HEK293 (cell line): ENCODE measurements around the gene CCDC40.

Experiments
- CTCF ChIA-PET: fragments of 350-600 bp; formaldehyde crosslinking; extraction: SDS; loops from one replicate; lab custom pipeline; 2021; ENCODE audit warnings: antibody characterized with exemption; lab: Yijun Ruan, JAX
- POLR2A ChIA-PET: fragments of 300-600 bp; formaldehyde crosslinking; extraction: SDS; loops from one replicate; lab custom pipeline; 2020; ENCODE audit warnings: antibody characterized with exemption, inconsistent platforms; lab: Yijun Ruan, JAX
- H3K27ac ChIP-seq: fragments of 200-500 bp; sonication (Bioruptor generic); 2 replicates; pipeline ENCODE4 v1.5.1; 2014; ENCODE audit warnings: low read depth, low read length, control low read depth, inconsistent platforms; ENCODE audit errors: extremely low read depth
- H3K36me3 ChIP-seq, 2 experiments: fragments of 200-500 bp in 1 of 2; sonication (Bioruptor generic) in 1 of 2; 1 replicate in 1 of 2; 2 replicates in 1 of 2; pipeline ENCODE4 v1.5.1; 2014 to 2017; ENCODE audit warnings: inconsistent platforms in 2 of 2, low read length in 2 of 2; ENCODE audit not compliant: control insufficient read depth in 2 of 2, insufficient read depth in 1 of 2
- H3K4me1 ChIP-seq: fragments of 200-500 bp; sonication (Bioruptor generic); 2 replicates; pipeline ENCODE4 v1.5.1; 2014; ENCODE audit warnings: mild to moderate bottlenecking, low read length, inconsistent platforms; ENCODE audit not compliant: control insufficient read depth, insufficient read depth
- H3K4me3 ChIP-seq: 2 replicates; pipeline ENCODE4 v1.5.1; 2011; ENCODE audit warnings: low read depth, mild to moderate bottlenecking, control low read depth, low read length, moderate library complexity
- H3K9me3 ChIP-seq: fragments of 200-500 bp; sonication (Bioruptor generic); 2 replicates; pipeline ENCODE4 v1.5.1; 2014; ENCODE audit warnings: low read depth, low read length, inconsistent platforms; ENCODE audit not compliant: control insufficient read depth, insufficient read depth
- GFI1B ChIP-seq: fragments of 450-650 bp; formaldehyde crosslinking; IDR thresholded peaks from 2 replicates; pipeline ENCODE4 v1.5.1; 2016; ENCODE audit warnings: missing biosample characterization, missing genetic modification characterization
- KLF8 ChIP-seq: fragments of 450-650 bp; formaldehyde crosslinking; IDR thresholded peaks from 2 replicates; pipeline ENCODE4 v1.5.1; 2016; ENCODE audit warnings: missing biosample characterization, missing genetic modification characterization
- KLF9 ChIP-seq: fragments of 450-650 bp; formaldehyde crosslinking; IDR thresholded peaks from 2 replicates; pipeline ENCODE4 v1.5.1; 2016; ENCODE audit warnings: missing biosample characterization, missing genetic modification characterization, low read depth
- PBX3 ChIP-seq: sonication (generic); formaldehyde crosslinking; IDR thresholded peaks from 2 replicates; pipeline ENCODE4 v1.8.1; 2022; ENCODE audit warnings: mild to moderate bottlenecking, moderate library complexity, missing genetic modification reagents
- SALL2 ChIP-seq: fragments of 450-650 bp; formaldehyde crosslinking; IDR thresholded peaks from 2 replicates; pipeline ENCODE4 v1.5.0; 2017; ENCODE audit warnings: missing biosample characterization, mild to moderate bottlenecking, missing genetic modification characterization, borderline replicate concordance
- SCRT2 ChIP-seq: fragments of 450-650 bp; formaldehyde crosslinking; IDR thresholded peaks from 2 replicates; pipeline ENCODE4 v1.5.1; 2016; ENCODE audit warnings: missing biosample characterization, missing genetic modification characterization
- ZBTB11 ChIP-seq: fragments of 450-650 bp; formaldehyde crosslinking; conservative IDR thresholded peaks from 2 replicates; pipeline ENCODE4 v1.5.1; 2016; ENCODE audit warnings: low read depth, missing biosample characterization, missing genetic modification characterization
- ZBTB26 ChIP-seq: fragments of 450-650 bp; formaldehyde crosslinking; optimal IDR thresholded peaks from 2 replicates; pipeline ENCODE3; 2016; ENCODE audit warnings: missing biosample characterization, mild to moderate bottlenecking, missing genetic modification characterization
- ZBTB49 ChIP-seq: fragments of 450-650 bp; formaldehyde crosslinking; IDR thresholded peaks from 2 replicates; pipeline ENCODE4 v1.5.1; 2016; ENCODE audit warnings: missing biosample characterization, missing genetic modification characterization, low read depth
- ZFP41 ChIP-seq: fragments of 450-650 bp; formaldehyde crosslinking; IDR thresholded peaks from 2 replicates; pipeline ENCODE4 v1.5.1; 2016; ENCODE audit warnings: missing biosample characterization, missing genetic modification characterization, borderline replicate concordance
- ZIC2 ChIP-seq: fragments of 450-650 bp; formaldehyde crosslinking; IDR thresholded peaks from 2 replicates; pipeline ENCODE4 v1.5.1; 2016; ENCODE audit warnings: missing biosample characterization, missing genetic modification characterization
- ZNF114 ChIP-seq: fragments of 450-650 bp; formaldehyde crosslinking; IDR thresholded peaks from 2 replicates; pipeline ENCODE4 v1.5.0; 2017; ENCODE audit warnings: missing biosample characterization, missing genetic modification characterization
- ZNF16 ChIP-seq: fragments of 450-650 bp; formaldehyde crosslinking; IDR thresholded peaks from 2 replicates; pipeline ENCODE4 v1.5.1; 2016; ENCODE audit warnings: low read depth, missing biosample characterization, missing genetic modification characterization
- ZNF174 ChIP-seq: fragments of 450-650 bp; formaldehyde crosslinking; IDR thresholded peaks from 2 replicates; pipeline ENCODE4 v1.5.0; 2017; ENCODE audit warnings: missing biosample characterization, mild to moderate bottlenecking, missing genetic modification characterization
- ZNF341 ChIP-seq: fragments of 450-650 bp; formaldehyde crosslinking; IDR thresholded peaks from 2 replicates; pipeline ENCODE4; 2016; ENCODE audit warnings: low read depth, missing biosample characterization, missing genetic modification characterization
- ZNF416 ChIP-seq: fragments of 450-650 bp; formaldehyde crosslinking; IDR thresholded peaks from 2 replicates; pipeline ENCODE4 v1.5.1; 2016; ENCODE audit warnings: missing biosample characterization, missing genetic modification characterization
- ZNF654 ChIP-seq: fragments of 450-650 bp; formaldehyde crosslinking; IDR thresholded peaks from 2 replicates; pipeline ENCODE4 v1.5.1; 2016; ENCODE audit warnings: low read depth, missing biosample characterization, missing genetic modification characterization
- ZNF707 ChIP-seq: fragments of 450-650 bp; formaldehyde crosslinking; IDR thresholded peaks from 2 replicates; pipeline ENCODE4 v1.5.1; 2016; ENCODE audit warnings: missing biosample characterization, missing genetic modification characterization
- ZNF791 ChIP-seq: fragments of 450-650 bp; formaldehyde crosslinking; IDR thresholded peaks from 2 replicates; pipeline ENCODE4 v1.5.1; 2016; ENCODE audit warnings: missing biosample characterization, missing genetic modification characterization
- ZSCAN30 ChIP-seq: fragments of 450-650 bp; IDR thresholded peaks from 2 replicates; pipeline ENCODE4 v1.5.1; 2018; ENCODE audit warnings: missing biosample characterization, mild to moderate bottlenecking, missing genetic modification characterization, moderate library complexity

CCDC40 gene

GRCh38 chr17:80002690-80003490 is 33.6 kb upstream of the CCDC40 start:
- Histone ChIP-seq H3K4me3 (no peak overlapping the region), H3K4me1 (no peaks in the 10 kb centered on the region), H3K36me3 (peaks cover 0 to 5% of the 10 kb centered on the region in 2 experiments; a peak in 2 of 3 replicates), H3K9me3 (no peaks in the 10 kb centered on the region), H3K27ac (no peak overlapping the region)
- ChIA-PET POLR2A (no interaction called here), CTCF (interaction anchor here (5.1 kb wide), 1 partner anchor 8 kb away, joined by 41 read pairs; no protein-coding TSS in a partner anchor)
- TF ChIP-seq ZIC2 (tag by site-specific recombination) (peak; percentile 89), ZNF791 (no peak), ZNF174 (tag by site-specific recombination) (no peak), SCRT2 (0 out of 2 replicates have a peak, but pooled peaks have one; percentile 13)

GRCh38 chr17:80003969-80004368 is 32.5 kb upstream of the CCDC40 start:
- H3K27ac ChIP-seq: no peak overlapping the region
- no peaks in the 10 kb centered on the region for H3K9me3 ChIP-seq
- ChIA-PET CTCF (interaction anchor here (0.5 to 5.1 kb wide), 8 partner anchors 9 to 358 kb away, joined by 3 to 41 read pairs (median 4); no protein-coding TSS in a partner anchor), POLR2A (no interaction called here)
- no peaks in the 10 kb centered on the region for H3K4me1 ChIP-seq
- TF ChIP-seq ZSCAN30 (tag by site-specific recombination) (no peak), ZNF654 (tag by site-specific recombination) (no peak), PBX3 (CRISPR knock-in tag) (no peak), ZBTB11 (no peak), GFI1B (tag by site-specific recombination) (no peak), ZBTB26 (tag by site-specific recombination) (no peak), SALL2 (tag by site-specific recombination) (no peak), ZNF341 (tag by site-specific recombination) (no peak), ZBTB49 (no peak), ZNF416 (tag by site-specific recombination) (no peak), KLF9 (tag by site-specific recombination) (no peak), ZNF16 (tag by site-specific recombination) (no peak), ZFP41 (tag by site-specific recombination) (no peak), ZNF114 (tag by site-specific recombination) (no peak), KLF8 (tag by site-specific recombination) (no peak), ZNF707 (tag by site-specific recombination) (no peak)
- no peak overlapping the region for H3K4me3 ChIP-seq
- H3K36me3 ChIP-seq: peaks cover 0 to 5% of the 10 kb centered on the region in 2 experiments; a peak in 2 of 3 replicates
